Measurements from ENCODE around the gene GREB1L. TPM values are rescaled to one million over a fixed set of nuclear protein-coding genes. Genes with fewer than 3 reads are reported as not detected.
A peak's percentile ranks its signal among the peaks of the same experiment; 100 is the strongest.

GREB1L gene
- total and polyA plus RNA-seq, 10 of the 15 experiments (the other 5 are each of a cell fraction or from before 2014, with no cell fraction given) = under 0.01 to 0.11 (median 0.03) TPM; not detected in 1

- TF ChIP-seq SMAD1 (IDR thresholded peaks at IDR 0.05; ENCODE audit: low read depth, partially characterized antibody) (no peak), ZNF274 (IDR thresholded peaks at IDR 0.05; ENCODE audit: insufficient read depth, insufficient read length) (no peak), ETV6 (conservative IDR thresholded peaks at IDR 0.05 in 1 of 2, IDR thresholded peaks at IDR 0.05 in 1 of 2; ENCODE audit: borderline replicate concordance in 1 of 2, low read depth in 1 of 2) (no peak), NR2F1 (conservative IDR thresholded peaks at IDR 0.05) (no peak)
Observed at GRCh38 chr18:21557607-21558253, 315.7 kb downstream of the GREB1L start (continued).

- POLR2A ChIA-PET = no interaction called here
- Histone ChIP-seq H3K4me3 (no peak overlapping the region), H3K4me1 (ENCODE audit: control insufficient read depth, insufficient read depth, low read length) (no peaks in the 10 kb centered on the region), H3K27me3 (replicated peaks in 1 of 2; ENCODE audit: control insufficient read depth in 2 of 2, insufficient read depth in 2 of 2, low read length in 1 of 2) (no peaks in the 10 kb centered on the region), H3K9me3 (replicated peaks; ENCODE audit: control insufficient read depth, insufficient read depth, low read length) (no peaks in the 10 kb centered on the region), H3K4me2 (ENCODE audit: control insufficient read depth, insufficient read depth) (no peak overlapping the region), H3K79me2 (ENCODE audit: control insufficient read depth, insufficient read depth, low read length) (no peaks in the 10 kb centered on the region; the same call in 1 of the 2 replicates), H3K9ac (ENCODE audit: control insufficient read depth, insufficient read depth, low read length) (no peak overlapping the region), H3K36me3 (ENCODE audit: control insufficient read depth in 2 of 2, insufficient read depth in 2 of 2, low read length in 1 of 2) (peaks cover 0 to 20% of the 10 kb centered on the region in 2 experiments; a peak in 2 of 4 replicates), H3K27ac (ENCODE audit: control insufficient read depth, insufficient read depth) (no peak overlapping the region), H2AFZ (ENCODE audit: control insufficient read depth, low read depth, low read length) (no peak overlapping the region), H4K20me1 (ENCODE audit: control insufficient read depth, insufficient read depth) (no peaks in the 10 kb centered on the region)
- CTCF ChIA-PET = interaction anchor here (0.9 to 1.3 kb wide), 3 partner anchors 11 to 291 kb away, joined by 3 read pairs; no protein-coding TSS in a partner anchor
- DNase-seq (ENCODE audit: low read depth, low spot score) (no peak), FAIRE-seq (no peak), ATAC-seq (no peak)
- BruUV-seq (replicated peaks) = TSS peak; percentile 10
- SMC1A ChIA-PET (ENCODE audit: uncharacterized antibody, unreplicated experiment) = no interaction called here
- in situ Hi-C loops (cut with MboI) = no loop called here
- intact Hi-C loops (cut with micrococcal nuclease; ENCODE audit: unreplicated experiment) = no loop called here
- RAD21 ChIA-PET (ENCODE audit: unreplicated experiment) = no interaction called here
- TF ChIP-seq PBX3 (IDR thresholded peaks at IDR 0.05; ENCODE audit: insufficient replicate concordance, low read depth, low read length) (no peak), MEF2A (IDR thresholded peaks at IDR 0.05; ENCODE audit: insufficient read depth, low read depth, low read length) (no peak), YY1 (IDR thresholded peaks at IDR 0.05; ENCODE audit: low read depth, low read length) (no peak), NR2C1 (IDR thresholded peaks at IDR 0.05) (no peak), RBBP5 (conservative IDR thresholded peaks at IDR 0.05) (no peak), PAX8 (IDR thresholded peaks at IDR 0.05) (no peak), IKZF1 (conservative IDR thresholded peaks at IDR 0.05) (no peak), PKNOX1 (IDR thresholded peaks at IDR 0.05) (no peak), WRNIP1 (IDR thresholded peaks at IDR 0.05; ENCODE audit: borderline replicate concordance, low read depth, low read length) (no peak), ZBTB40 (IDR thresholded peaks at IDR 0.05; ENCODE audit: borderline replicate concordance) (no peak), PAX5 (IDR thresholded peaks at IDR 0.05; ENCODE audit: borderline replicate concordance, low read depth, low read length) (no peak), ZNF217 (IDR thresholded peaks at IDR 0.05) (no peak), HDAC6 (IDR thresholded peaks at IDR 0.05; ENCODE audit: unreplicated experiment) (no peak), IRF4 (IDR thresholded peaks at IDR 0.05; ENCODE audit: low read depth, low read length) (no peak)
Observed at GRCh38 chr18:21559195-21559594, 317.2 kb downstream of the GREB1L start.

Data from GM12878 (cell line).